Measurements from ENCODE around the gene SHISA8.

SHISA8 gene

GRCh38 chr22:41902932-41903421 is 11.9 kb downstream of the SHISA8 start:
- TF ChIP-seq EZH2 (IDR thresholded peaks at IDR 0.05; ENCODE audit: borderline replicate concordance, low read depth, low read length, severe bottlenecking) = no peak
- no peak for TF ChIP-seq CTCF (IDR thresholded peaks at IDR 0.05; ENCODE audit: borderline replicate concordance, extremely low read depth, low read length, poor library complexity, severe bottlenecking)
- Histone ChIP-seq H3K9ac (ENCODE audit: low read depth, low read length) (no peak overlapping the region), H3K79me2 (ENCODE audit: insufficient read depth, low read length) (no peaks in the 10 kb centered on the region), H3K4me2 (ENCODE audit: insufficient read depth, low read length) (no peak overlapping the region), H3K4me3 (ENCODE audit: low read depth in 1 of 2, low read length in 2 of 2) (no peak overlapping the region), H3K4me1 (ENCODE audit: insufficient read depth, low read length) (no peaks in the 10 kb centered on the region), H3K9me3 (ENCODE audit: insufficient read depth, low read length, severe bottlenecking) (no peaks in the 10 kb centered on the region), H3K36me3 (ENCODE audit: insufficient read depth, low read length) (peaks cover 93% of the 10 kb centered on the region), H3K27me3 (ENCODE audit: insufficient read depth, low read length, poor library complexity) (no peaks in the 10 kb centered on the region), H2AFZ (ENCODE audit: low read depth, low read length) (no peak overlapping the region), H3K27ac (ENCODE audit: low read length) (no peak overlapping the region; the same call in 1 of the 2 replicates), H4K20me1 (ENCODE audit: insufficient read depth, low read length) (peaks cover 50% of the 10 kb centered on the region)
- ATAC-seq (ENCODE audit: insufficient read depth, low read depth) (no peak), DNase-seq (no peak)

- no peak overlapping the region for H3K4me2 ChIP-seq (ENCODE audit: insufficient read depth, low read length)
- H3K79me2 ChIP-seq (ENCODE audit: insufficient read depth, low read length) = no peaks in the 10 kb centered on the region
- H4K20me1 ChIP-seq (ENCODE audit: insufficient read depth, low read length) = peaks cover 49% of the 10 kb centered on the region
- peaks cover 94% of the 10 kb centered on the region for H3K36me3 ChIP-seq (ENCODE audit: insufficient read depth, low read length)
- no peaks in the 10 kb centered on the region for H3K4me1 ChIP-seq (ENCODE audit: insufficient read depth, low read length)
- ATAC-seq (ENCODE audit: insufficient read depth, low read depth) (no peak), DNase-seq (no peak)
- H3K4me3 ChIP-seq (ENCODE audit: low read depth in 1 of 2, low read length in 2 of 2) = no peak overlapping the region
- no peak overlapping the region for H2AFZ ChIP-seq (ENCODE audit: low read depth, low read length)
- no peaks in the 10 kb centered on the region for H3K27me3 ChIP-seq (ENCODE audit: insufficient read depth, low read length, poor library complexity)
- no peaks in the 10 kb centered on the region for H3K9me3 ChIP-seq (ENCODE audit: insufficient read depth, low read length, severe bottlenecking)
- no peak for TF ChIP-seq CTCF (IDR thresholded peaks at IDR 0.05; ENCODE audit: borderline replicate concordance, extremely low read depth, low read length, poor library complexity, severe bottlenecking)
- TF ChIP-seq EZH2 (IDR thresholded peaks at IDR 0.05; ENCODE audit: borderline replicate concordance, low read depth, low read length, severe bottlenecking) = no peak
- H3K27ac ChIP-seq (ENCODE audit: low read length) = no peak overlapping the region
- H3K9ac ChIP-seq (ENCODE audit: low read depth, low read length) = no peak overlapping the region
Measured at GRCh38 chr22:41902016-41902415, 12.9 kb downstream of the SHISA8 start.

- no peaks in the 10 kb centered on the region for H3K4me1 ChIP-seq (ENCODE audit: insufficient read depth, low read length)
- H3K4me2 ChIP-seq (ENCODE audit: insufficient read depth, low read length) = no peak overlapping the region
- ATAC-seq (ENCODE audit: insufficient read depth, low read depth) (no peak), DNase-seq (no peak)
- H3K27me3 ChIP-seq (ENCODE audit: insufficient read depth, low read length, poor library complexity) = no peaks in the 10 kb centered on the region
- H3K27ac ChIP-seq (ENCODE audit: low read length) = no peak overlapping the region
- H3K4me3 ChIP-seq (ENCODE audit: low read depth in 1 of 2, low read length in 2 of 2) = no peak overlapping the region
- H3K9me3 ChIP-seq (ENCODE audit: insufficient read depth, low read length, severe bottlenecking) = no peaks in the 10 kb centered on the region
- H3K79me2 ChIP-seq (ENCODE audit: insufficient read depth, low read length) = no peaks in the 10 kb centered on the region
- TF ChIP-seq CTCF (IDR thresholded peaks at IDR 0.05; ENCODE audit: borderline replicate concordance, extremely low read depth, low read length, poor library complexity, severe bottlenecking) (no peak), EZH2 (IDR thresholded peaks at IDR 0.05; ENCODE audit: borderline replicate concordance, low read depth, low read length, severe bottlenecking) (no peak)
- no peak overlapping the region for H2AFZ ChIP-seq (ENCODE audit: low read depth, low read length)
- peaks cover 46% of the 10 kb centered on the region for H4K20me1 ChIP-seq (ENCODE audit: insufficient read depth, low read length)
- H3K36me3 ChIP-seq (ENCODE audit: insufficient read depth, low read length) = peaks cover 99% of the 10 kb centered on the region
- no peak overlapping the region for H3K9ac ChIP-seq (ENCODE audit: low read depth, low read length)
Measured at GRCh38 chr22:41900652-41901312, 14.1 kb downstream of the SHISA8 start.

Data from DND-41 (cell line).